ENCODE results near the gene BRCA1. TPM values are rescaled to one million over a fixed set of nuclear protein-coding genes. Genes with fewer than 3 reads are reported as not detected.

Gene BRCA1
- total RNA-seq: 4.2 and 12.5 TPM in 2 replicates

DNA sequence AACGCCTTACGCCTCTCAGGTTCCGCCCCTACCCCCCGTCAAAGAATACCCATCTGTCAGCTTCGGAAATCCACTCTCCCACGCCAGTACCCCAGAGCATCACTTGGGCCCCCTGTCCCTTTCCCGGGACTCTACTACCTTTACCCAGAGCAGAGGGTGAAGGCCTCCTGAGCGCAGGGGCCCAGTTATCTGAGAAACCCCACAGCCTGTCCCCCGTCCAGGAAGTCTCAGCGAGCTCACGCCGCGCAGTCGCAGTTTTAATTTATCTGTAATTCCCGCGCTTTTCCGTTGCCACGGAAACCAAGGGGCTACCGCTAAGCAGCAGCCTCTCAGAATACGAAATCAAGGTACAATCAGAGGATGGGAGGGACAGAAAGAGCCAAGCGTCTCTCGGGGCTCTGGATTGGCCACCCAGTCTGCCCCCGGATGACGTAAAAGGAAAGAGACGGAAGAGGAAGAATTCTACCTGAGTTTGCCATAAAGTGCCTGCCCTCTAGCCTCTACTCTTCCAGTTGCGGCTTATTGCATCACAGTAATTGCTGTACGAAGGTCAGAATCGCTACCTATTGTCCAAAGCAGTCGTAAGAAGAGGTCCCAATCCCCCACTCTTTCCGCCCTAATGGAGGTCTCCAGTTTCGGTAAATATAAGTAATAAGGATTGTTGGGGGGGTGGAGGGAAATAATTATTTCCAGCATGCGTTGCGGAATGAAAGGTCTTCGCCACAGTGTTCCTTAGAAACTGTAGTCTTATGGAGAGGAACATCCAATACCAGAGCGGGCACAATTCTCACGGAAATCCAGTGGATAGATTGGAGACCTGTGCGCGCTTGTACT is at the start of gene BRCA1:
Gene BRCA1, minus strand, starts transcription at position 232 of the 834 bp plus-strand sequence. CDS start 1,268 bp downstream, outside the sequence.

DNA sequence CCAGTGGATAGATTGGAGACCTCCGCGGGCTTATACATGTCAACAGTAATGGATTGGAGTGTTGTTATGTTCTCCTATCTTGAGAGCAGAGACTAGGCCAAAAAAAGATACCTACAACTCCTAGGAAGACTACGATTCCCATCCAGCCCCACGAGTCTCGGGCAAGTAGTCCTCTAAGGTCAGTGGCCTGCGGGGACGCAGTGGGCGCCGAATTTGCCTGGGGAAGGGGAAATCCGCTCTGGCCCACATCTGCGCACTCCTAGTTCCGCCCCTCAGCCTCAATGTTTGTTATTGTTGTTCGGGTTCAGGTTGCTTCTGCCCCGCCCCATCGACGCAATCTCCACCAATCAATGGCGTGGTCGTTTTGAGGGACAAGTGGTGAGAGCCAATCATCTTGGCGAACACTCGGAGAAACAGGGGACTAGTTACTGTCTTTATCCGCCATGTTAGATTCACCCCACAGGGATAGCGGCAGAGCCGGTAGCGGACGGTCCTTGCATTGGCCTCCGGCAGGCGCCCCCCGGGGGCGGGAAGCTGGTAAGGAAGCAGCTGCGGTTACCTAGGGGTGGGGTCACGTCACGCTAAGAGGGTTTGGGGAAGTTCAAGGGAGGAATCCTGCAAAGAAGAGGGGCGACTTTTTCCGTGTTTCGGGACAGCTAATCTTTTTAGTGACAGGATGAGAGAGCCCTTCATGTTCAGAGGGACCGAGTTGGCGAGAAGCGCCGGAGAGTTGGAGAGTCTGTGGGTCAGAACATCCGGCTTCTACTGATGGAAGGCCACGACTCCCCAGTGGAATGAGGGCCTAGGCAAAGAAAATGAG is 45.8 kb upstream of the BRCA1 start, which contains the start of gene NBR1:
Gene NBR1, plus strand, starts transcription at position 449 of the 820 bp plus-strand sequence. CDS start 4,586 bp downstream, outside the sequence.

DNA sequence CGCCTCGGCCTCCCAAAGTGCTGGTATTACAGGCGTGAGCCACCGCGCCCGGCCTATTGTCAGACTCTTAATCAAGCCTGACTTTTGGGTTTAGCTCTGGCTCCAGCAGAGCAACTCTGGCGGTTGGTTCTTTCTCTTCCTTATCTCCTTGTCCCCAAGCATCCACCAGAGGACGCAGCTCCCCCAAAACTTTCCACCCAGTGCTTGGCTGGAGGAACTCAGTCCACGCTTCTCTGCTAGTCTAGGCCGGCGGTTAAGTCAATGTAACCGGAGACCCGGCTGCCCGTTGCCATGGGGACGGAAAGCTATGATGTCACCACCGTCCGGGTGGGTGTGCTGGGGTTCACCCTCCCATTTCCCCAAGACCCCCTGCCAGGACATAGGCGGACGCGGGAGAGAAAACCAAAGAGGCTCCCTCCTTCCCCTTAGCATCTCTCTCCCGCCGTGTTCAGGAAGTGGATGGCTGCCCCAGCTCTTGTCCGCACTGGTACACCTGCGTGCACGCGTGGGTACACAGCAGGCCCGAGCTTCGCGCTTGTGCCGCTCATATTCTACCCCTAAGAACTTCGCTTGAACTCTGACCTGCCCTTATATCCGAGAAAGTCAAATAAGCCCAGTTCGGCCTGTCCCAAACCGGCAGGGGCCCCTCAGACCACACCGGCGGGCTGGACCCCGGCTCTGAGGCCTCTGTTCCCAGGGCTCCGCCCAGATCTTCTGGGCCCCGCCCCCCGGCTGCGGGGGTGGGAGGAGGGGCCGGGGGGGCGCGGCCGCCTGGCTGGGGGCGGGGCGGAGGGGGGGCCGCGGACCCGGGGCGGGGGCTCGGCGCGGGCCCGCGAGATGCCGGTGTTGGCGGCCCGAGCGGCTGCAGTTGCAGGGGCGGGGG is 100.5 kb downstream of the BRCA1 start, which contains the start of gene RND2:
Gene RND2, plus strand, starts transcription at position 825 of the 883 bp plus-strand sequence. CDS start 117 bp downstream, outside the sequence.

DNA sequence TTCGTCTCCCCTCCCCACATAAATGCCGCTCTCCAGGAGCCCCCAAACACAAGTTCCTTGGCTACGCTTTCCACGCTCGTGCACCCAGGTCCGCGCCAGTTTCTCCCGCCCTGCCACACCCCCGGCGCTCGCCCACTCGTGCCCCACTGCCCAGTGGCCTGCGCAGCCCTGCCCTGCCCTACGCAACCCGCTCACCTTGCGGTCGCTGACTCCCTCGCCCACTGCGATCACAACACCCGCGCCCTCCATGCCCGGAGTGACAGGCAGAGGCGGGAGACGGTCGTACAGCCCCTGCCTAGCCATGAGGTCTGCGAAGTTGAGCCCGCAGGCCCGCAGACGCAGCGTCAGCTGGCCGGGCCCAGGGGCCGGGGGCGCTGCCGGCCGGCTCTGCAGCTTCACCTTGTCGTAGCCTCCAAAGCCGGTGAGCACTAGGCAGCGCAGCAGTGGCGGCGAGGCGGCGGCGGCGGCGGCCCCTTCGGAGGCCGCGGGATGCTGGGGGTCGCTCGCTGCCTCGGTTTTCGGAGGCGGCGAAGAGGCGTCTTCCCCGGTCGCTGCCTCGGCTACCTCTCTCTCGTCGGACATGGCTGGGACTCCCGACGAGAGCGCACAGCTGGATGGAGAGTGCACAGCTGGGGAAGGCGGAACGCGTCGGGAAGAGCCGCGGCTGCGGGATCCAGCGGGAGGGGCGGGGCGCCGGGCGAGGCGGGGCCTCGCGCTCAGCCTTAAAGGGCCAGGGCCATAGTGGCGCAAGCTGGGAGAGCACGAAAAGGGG is 103.2 kb downstream of the BRCA1 start, which contains the start of gene VAT1:
Gene VAT1, minus strand, starts transcription at position 645 of the 772 bp plus-strand sequence. Its CDS starts 63 bp downstream, at position 582.

DNA sequence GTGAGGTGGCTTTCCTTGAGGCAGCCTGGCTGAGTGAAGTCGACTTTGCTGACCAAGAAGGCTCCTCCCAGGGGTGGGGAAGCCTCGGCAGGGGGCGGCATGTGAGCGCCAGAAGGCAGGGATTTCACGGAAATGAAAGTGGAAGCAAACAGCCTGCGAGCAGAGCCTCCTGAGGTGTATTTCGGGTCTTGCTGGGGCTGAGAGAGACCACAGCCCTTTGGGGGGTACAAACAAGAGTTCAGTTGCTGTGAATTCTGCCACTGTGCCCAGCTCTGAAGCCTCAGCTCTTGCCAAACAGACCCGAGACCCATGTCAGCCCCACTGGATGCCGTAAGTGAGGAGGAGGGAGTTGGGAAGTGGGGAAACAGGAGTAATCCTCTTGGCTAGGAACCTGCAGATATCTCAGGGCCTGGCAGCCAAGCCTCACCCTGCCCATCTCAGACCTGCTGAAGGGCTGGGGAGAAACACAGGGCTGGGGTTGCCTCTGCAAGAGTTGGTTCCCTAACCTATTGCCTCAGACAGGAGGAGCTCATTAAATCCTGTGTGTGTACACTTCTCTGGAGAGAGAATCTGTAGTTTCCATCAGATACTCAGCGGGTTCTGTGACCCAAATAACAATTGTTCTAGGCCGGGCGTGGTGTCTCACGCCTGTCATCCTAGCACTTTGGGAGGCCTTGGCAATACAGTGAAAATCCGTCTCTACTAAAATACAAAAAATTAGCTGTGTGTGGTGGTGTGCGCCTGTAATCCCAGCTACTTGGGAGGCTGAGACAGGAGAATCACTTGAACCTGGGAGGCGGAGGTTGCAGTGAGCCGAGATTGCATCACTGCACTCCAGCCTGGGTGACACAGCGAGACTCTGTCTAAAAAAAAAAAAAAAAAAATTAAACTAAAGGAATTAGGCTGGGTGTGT is 118.3 kb downstream of the BRCA1 start, which contains the start of gene IFI35:
Gene IFI35, plus strand, starts transcription at position 146 of the 913 bp plus-strand sequence. Its CDS starts 164 bp downstream, at position 310.

DNA sequence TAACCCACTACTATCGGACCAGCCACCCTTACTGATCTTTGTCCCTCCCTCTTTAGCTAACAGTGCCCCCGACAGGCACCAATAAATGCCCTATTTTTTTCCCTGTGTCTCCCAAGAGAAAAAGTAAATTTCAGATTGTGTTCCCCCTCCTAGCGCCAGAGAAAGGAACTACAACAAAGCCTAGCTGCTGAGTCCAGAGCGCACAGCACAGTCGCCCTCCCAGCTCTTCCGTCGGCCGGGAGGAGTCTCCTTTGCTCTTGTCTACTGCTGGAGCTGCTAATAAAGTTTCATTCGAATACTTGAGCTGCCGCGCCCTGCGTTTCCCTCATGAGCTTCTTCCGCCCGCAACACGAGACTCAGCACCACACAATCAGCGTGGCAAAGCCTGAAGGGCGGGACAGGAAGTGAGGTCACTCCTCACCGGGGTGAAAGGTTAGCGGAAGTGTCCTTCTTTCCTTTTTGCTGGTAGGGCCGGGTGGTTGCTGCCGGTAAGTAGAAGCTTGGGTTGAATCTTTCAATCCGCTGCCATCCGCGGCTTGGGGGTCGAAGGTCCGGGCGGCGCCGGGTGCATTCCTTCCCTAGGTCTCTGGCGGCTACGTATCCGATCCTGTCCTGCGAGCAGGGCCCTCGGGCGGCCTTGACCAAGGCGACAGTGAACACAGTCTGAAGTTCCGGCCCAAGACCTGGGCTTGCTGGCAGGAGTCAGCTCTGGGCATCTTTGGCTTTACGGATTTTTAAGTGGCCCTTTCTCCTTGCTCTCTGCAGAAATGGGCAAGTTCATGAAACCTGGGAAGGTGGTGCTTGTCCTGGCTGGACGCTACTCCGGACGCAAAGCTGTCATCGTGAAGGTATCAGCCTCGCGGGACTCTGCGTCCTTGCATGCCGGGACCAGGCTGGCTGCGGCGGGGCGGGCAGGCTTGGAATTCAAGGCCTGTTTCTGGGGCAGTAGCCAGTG is 126.9 kb downstream of the BRCA1 start, which contains the start of gene RPL27:
Gene RPL27, plus strand, starts transcription at position 436 of the 955 bp plus-strand sequence. Its CDS starts 332 bp downstream, at position 768.

Other genes with a start within 250 kb of the BRCA1 start
- gene G6PC1, start 224.6 kb downstream of the BRCA1 start, total RNA-seq: not detected in 2 replicates
- 20.3 and 24.9 TPM in 2 replicates for gene AARSD1, start 160.9 kb downstream of the BRCA1 start, total RNA-seq
- 0.78 and 0.89 TPM in 2 replicates for gene PTGES3L, start 145.3 kb downstream of the BRCA1 start, total RNA-seq
- 10.4 and 13.3 TPM in 2 replicates for gene RUNDC1, start 144.8 kb downstream of the BRCA1 start, total RNA-seq
- gene RPL27, start 126.9 kb downstream of the BRCA1 start, total RNA-seq: 516 and 1,023 TPM in 2 replicates
- gene IFI35, start 118.6 kb downstream of the BRCA1 start, total RNA-seq: 6.0 and 13.1 TPM in 2 replicates
- gene VAT1, start 103.0 kb downstream of the BRCA1 start, total RNA-seq: 116 and 150 TPM in 2 replicates
- 0.23 and 0.30 TPM in 2 replicates for gene RND2, start 100.1 kb downstream of the BRCA1 start, total RNA-seq
- gene NBR1, start 45.9 kb upstream of the BRCA1 start, total RNA-seq: 88.8 and 113 TPM in 2 replicates
- 4.8 and 7.9 TPM in 2 replicates for gene TMEM106A, start 86.5 kb upstream of the BRCA1 start, total RNA-seq
- gene CCDC200, start 103.3 kb upstream of the BRCA1 start, total RNA-seq: not detected in 2 replicates
- gene RNU2-1, start 108.6 kb upstream of the BRCA1 start, total RNA-seq: not detected in 2 replicates